MCF 10A (cell line): ENCODE results near the gene ENPP7. TPM values are rescaled to one million over a fixed set of nuclear protein-coding genes. Genes with fewer than 3 reads are reported as not detected.

ENCODE experiments used
- BruUV-seq: library from RNA; stranded (reverse); fragments of 400-500 nt; replicated peaks from 2 replicates; lab custom pipeline; 2021; lab: Mats Ljungman, UMichigan
- CTCF ChIA-PET: fragments of 300-600 bp; sonication (Branson Sonifier 250); formaldehyde crosslinking; extraction: SDS; loops from one replicate; lab custom pipeline; 2021; ENCODE audit warnings: antibody characterized with exemption, inconsistent platforms; lab: Yijun Ruan, JAX
- POLR2A ChIA-PET: fragments of 300-600, 350-650 bp; sonication (Branson Sonifier 250); formaldehyde crosslinking; extraction: SDS; loops from one replicate; lab custom pipeline; 2020; ENCODE audit warnings: antibody characterized with exemption, inconsistent platforms; lab: Yijun Ruan, JAX
- DNase-seq: peaks from one replicate; pipeline ENCODE4 v3.0.0-alpha.2; 2018; ENCODE audit not compliant: unreplicated experiment
- H3K27ac Mint-ChIP-seq: one replicate; pipeline ENCODE4 v1.8.0; 2022; ENCODE audit warnings: mild to moderate bottlenecking, low read depth, mixed read lengths; ENCODE audit not compliant: unreplicated experiment
- H3K27me3 Mint-ChIP-seq: one replicate; pipeline ENCODE4 v1.8.0; 2022; ENCODE audit warnings: mixed read lengths; ENCODE audit not compliant: insufficient read depth, unreplicated experiment
- H3K36me3 Mint-ChIP-seq: one replicate; pipeline ENCODE4 v1.8.0; 2022; ENCODE audit warnings: mild to moderate bottlenecking, moderate library complexity, mixed read lengths; ENCODE audit not compliant: insufficient read depth, unreplicated experiment
- H3K4me1 Mint-ChIP-seq: one replicate; pipeline ENCODE4 v1.8.0; 2022; ENCODE audit warnings: mixed read lengths; ENCODE audit not compliant: insufficient read depth, unreplicated experiment
- H3K4me3 Mint-ChIP-seq: one replicate; pipeline ENCODE4 v1.8.0; 2022; ENCODE audit warnings: mild to moderate bottlenecking, moderate library complexity, mixed read lengths; ENCODE audit not compliant: unreplicated experiment
- H3K9me3 Mint-ChIP-seq: one replicate; pipeline ENCODE4 v1.8.0; 2022; ENCODE audit warnings: mixed read lengths; ENCODE audit not compliant: unreplicated experiment
- intact Hi-C: fragments of 100-400 bp; cut with micrococcal nuclease; formaldehyde crosslinking; loops from 2 replicates; pipeline ENCODE4 v1.14.1; 2022
- total RNA-seq: library from RNA; stranded (reverse); gene quantifications from 2 replicates; pipeline ENCODE4 v1.2.3, GENCODE V29; 2022
- TF ChIP-seq, protein P1 (sequence below): fragments of 200-600 bp; IDR thresholded peaks from one replicate; pipeline ENCODE4 v1.8.0; 2022; ENCODE audit warnings: antibody characterized with exemption, mild to moderate bottlenecking; ENCODE audit not compliant: unreplicated experiment

Gene ENPP7
- total RNA-seq, 1 experiment from 2014 or later, result not detected

DNA sequence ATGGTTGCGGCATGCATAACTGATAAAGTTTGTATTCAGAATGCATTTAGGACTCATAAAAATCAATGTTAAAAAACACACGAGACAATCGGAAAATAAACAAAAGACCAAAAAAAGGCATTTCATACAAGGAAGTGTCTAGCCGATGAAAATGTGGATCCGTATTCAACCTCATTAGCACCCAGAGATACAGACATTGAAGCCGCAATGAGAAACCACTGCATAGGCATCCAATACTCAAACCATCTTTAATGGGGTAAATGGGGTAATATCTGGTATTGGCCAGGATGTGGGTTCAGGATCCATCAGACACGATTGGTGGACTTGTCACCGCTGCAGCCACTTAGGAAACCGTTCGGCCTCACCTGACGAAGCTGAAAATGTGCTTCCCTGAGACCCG is 47.4 kb upstream of the ENPP7 start:
- H3K4me3 Mint-ChIP-seq, result no peak overlapping the region
- no peak for DNase-seq
- TF ChIP-seq, protein P1, sequence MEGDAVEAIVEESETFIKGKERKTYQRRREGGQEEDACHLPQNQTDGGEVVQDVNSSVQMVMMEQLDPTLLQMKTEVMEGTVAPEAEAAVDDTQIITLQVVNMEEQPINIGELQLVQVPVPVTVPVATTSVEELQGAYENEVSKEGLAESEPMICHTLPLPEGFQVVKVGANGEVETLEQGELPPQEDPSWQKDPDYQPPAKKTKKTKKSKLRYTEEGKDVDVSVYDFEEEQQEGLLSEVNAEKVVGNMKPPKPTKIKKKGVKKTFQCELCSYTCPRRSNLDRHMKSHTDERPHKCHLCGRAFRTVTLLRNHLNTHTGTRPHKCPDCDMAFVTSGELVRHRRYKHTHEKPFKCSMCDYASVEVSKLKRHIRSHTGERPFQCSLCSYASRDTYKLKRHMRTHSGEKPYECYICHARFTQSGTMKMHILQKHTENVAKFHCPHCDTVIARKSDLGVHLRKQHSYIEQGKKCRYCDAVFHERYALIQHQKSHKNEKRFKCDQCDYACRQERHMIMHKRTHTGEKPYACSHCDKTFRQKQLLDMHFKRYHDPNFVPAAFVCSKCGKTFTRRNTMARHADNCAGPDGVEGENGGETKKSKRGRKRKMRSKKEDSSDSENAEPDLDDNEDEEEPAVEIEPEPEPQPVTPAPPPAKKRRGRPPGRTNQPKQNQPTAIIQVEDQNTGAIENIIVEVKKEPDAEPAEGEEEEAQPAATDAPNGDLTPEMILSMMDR, result no peak
- peaks cover 4% of the 10 kb centered on the region for H3K36me3 Mint-ChIP-seq
- POLR2A ChIA-PET, result interaction anchor here (0.6 kb wide), 1 partner anchor 10 kb away, joined by 3 read pairs; no protein-coding TSS in a partner anchor
- no peaks in the 10 kb centered on the region for H3K9me3 Mint-ChIP-seq
- peaks cover 83% of the 10 kb centered on the region for H3K27me3 Mint-ChIP-seq
- BruUV-seq, result no TSS peak
- CTCF ChIA-PET, result no interaction called here
- intact Hi-C loops, result no loop called here
- H3K4me1 Mint-ChIP-seq, result no peaks in the 10 kb centered on the region
- no peak overlapping the region for H3K27ac Mint-ChIP-seq

DNA sequence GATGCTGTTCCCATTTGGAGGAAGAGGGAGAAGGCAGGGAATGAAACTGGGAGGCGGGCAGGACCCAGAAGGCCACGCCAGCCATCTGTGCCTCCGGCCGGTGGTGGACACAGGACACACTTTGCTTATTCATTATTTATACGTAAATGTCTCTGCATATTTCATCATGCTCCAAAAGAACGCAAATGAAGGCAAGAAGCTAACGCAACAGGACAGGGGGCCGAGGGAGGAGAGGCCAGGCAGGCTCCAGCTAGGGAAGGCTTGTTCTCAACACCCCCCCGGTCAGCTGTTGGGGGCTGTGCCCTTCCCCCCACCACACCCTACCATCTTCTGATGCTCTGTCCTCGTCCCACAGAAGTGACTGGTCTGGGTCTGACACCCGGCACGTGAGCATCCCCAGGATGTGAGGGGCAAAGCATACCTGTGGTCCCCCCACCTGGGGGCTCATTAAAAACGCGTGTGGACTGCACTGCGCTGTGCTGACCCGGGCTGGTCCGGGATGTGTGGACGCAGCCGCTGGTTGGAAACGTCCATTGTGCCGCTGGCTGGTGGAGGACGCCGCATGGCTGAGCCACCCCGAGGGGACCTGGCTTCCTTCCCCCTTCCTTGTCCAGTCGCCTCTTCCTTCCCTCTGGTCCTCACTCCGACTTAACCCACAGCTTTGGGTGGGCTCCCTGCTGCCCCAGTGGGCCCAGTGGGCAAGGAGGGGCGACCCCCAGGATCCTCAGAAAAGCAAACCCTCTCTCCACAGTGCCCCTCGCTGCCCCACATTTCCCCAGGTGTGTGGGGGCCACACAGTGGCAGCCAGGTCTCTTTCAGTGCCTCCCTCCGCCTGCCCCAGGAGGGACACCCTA is 46.4 kb upstream of the ENPP7 start:
- Mint-ChIP-seq H3K9me3 (no peaks in the 10 kb centered on the region), H3K27ac (no peak overlapping the region), H3K27me3 (peaks cover 83% of the 10 kb centered on the region), H3K36me3 (peaks cover 4% of the 10 kb centered on the region), H3K4me3 (no peak overlapping the region), H3K4me1 (no peaks in the 10 kb centered on the region)
- ChIA-PET CTCF (no interaction called here), POLR2A (interaction anchor here (0.6 kb wide), 2 partner anchors 9 to 1707 kb away, joined by 3 read pairs; no protein-coding TSS in a partner anchor)
- TF ChIP-seq, protein P1, result no peak
- DNase-seq, result no peak
- no TSS peak for BruUV-seq
- intact Hi-C loops, result no loop called here

- Mint-ChIP-seq H3K4me3 (no peak overlapping the region), H3K36me3 (no peaks in the 10 kb centered on the region), H3K27ac (no peak overlapping the region), H3K9me3 (no peaks in the 10 kb centered on the region), H3K4me1 (no peaks in the 10 kb centered on the region), H3K27me3 (peaks cover 84% of the 10 kb centered on the region)
- intact Hi-C loops, result no loop called here
- TF ChIP-seq, protein P1, result no peak
- no peak for DNase-seq
- CTCF ChIA-PET, result no interaction called here
- no TSS peak for BruUV-seq
- POLR2A ChIA-PET, result no interaction called here
Measured at GRCh38 chr17:79685121-79685520, 45.6 kb upstream of the ENPP7 start.

DNA sequence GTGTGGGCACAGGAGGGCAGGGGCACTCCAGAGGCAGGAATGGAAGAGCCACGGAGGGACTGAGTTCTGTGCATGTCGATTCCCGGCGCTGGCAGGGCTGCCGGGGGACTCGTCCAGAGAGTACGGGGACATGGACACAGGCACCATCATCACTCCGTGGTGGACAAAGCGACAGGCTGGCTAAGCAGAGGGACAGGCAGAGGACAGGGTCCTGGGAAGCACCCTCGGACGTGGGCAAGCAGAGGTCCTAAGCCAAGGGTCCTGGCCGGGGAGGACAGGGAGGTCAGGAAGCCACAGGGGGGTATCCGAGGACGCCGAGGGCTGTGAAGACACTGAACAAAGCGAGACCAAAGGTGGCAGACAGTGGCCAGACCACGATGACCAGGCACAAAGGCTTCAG is 44.3 kb upstream of the ENPP7 start:
- POLR2A ChIA-PET, result no interaction called here
- CTCF ChIA-PET, result no interaction called here
- Mint-ChIP-seq H3K36me3 (no peaks in the 10 kb centered on the region), H3K27me3 (peaks cover 81% of the 10 kb centered on the region), H3K4me1 (no peaks in the 10 kb centered on the region), H3K9me3 (no peaks in the 10 kb centered on the region), H3K27ac (no peak overlapping the region), H3K4me3 (no peak overlapping the region)
- intact Hi-C loops, result no loop called here
- no TSS peak for BruUV-seq
- no peak for DNase-seq
- TF ChIP-seq, protein P1, result no peak
